Activated naive CD4-positive, alpha-beta T cell treated with anti-CD3 and anti-CD28 coated beads, Interleukin-2, amount 50 U/mL, for 16 hours (primary cell): ENCODE results near the gene ORM2.
"Not testable (repeated sequence)": the region's sequence is repeated elsewhere in the genome, so short reads cannot be mapped to it uniquely, and the experiment has no call there.

Source experiments
- DNase-seq: peaks from one replicate; pipeline ENCODE4 v3.0.0-alpha.2; 2020

ORM2 gene

DNA sequence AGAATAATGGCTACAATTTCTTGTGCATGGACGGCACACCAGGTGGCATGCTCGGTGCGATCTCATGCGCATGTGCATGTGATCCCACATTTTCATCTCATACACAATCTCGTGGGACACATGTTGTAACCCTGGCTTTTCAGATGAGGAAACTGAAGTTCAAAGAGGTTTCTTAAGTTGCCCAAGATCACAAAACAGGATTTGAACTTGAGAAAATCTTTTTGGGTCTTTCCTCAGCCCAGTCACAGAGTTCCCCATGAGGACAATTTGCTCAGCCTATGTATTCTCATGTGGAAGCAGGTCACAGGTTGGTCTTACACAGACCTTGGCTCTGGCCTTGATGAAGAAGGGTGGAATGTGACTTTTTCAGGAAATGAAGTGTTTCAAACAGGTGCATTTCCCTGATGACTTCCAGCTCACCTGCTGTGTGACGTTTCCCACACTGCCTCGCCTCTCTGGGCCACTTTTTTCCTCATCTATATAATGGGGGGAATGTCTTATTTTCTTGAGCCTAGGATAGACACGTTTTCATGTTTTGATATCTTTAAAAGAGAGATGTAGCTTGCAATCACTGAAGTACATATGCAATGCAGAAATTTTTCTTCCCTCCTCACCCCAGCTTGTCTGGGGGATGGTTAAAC, 13.8 kb upstream of the ORM2 start:
- no peak for DNase-seq

DNA sequence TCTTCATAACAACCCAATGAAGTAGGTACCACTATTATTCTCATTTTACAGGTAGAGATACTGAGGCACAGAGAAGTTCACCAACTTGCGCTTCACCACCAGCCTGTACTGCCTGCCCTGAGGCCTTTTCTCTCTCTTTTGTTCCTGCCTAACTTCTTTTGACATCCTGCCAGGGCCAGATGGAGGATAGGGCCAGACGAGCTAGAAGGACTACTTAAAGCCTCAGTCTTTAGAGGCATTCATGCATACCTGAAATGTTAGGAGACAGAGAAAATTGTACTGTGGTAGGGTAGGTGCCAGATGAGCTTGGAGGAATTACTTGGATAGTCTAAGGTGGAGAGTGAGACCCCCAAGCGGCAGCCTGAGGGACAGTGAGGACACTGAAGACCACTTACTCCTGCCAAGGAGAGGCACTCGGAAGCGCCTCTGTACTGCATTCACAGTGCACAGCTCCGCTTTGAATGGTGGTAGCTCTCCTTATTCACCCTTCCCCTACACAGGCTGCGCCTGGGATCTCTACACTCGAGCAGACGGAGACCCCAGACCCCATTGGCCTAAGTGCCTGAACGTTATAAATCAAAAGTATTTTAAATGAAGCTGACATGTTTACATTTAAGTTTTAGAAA, 13.0 kb upstream of the ORM2 start:
- no peak for DNase-seq

DNA sequence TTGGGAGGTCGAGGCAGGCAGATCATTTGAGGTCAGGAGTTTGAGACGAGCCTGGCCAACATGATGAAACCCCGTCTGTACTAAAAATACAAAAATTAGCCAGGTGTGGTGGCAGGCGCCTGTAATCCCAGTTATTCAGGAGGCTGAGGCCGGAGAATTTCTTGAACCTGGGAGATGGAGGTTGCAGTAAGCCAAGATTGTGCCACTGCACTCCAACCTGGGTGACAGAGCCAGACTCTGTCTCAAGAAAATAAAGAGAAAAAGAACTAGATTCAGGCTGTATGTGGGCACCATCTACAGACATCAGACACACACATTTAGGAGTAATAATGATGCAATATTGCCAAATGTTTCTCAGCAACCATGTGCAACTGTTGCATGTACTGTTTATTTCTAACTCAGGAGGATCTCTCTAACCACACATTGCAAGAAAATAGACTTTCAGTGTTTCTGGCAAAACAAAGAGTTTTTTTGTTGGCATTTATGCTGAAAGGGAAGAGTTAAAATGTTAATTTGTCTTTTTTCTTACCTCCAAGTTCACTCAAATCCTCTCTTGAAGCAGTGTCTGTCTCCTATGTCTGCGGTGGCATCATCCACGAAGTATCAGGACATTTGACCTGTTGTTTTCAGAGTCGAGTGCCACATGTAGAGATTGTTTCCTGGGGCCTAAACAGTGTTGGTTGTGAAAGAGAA, 11.9 kb upstream of the ORM2 start:
- DNase-seq, result no peak

DNA sequence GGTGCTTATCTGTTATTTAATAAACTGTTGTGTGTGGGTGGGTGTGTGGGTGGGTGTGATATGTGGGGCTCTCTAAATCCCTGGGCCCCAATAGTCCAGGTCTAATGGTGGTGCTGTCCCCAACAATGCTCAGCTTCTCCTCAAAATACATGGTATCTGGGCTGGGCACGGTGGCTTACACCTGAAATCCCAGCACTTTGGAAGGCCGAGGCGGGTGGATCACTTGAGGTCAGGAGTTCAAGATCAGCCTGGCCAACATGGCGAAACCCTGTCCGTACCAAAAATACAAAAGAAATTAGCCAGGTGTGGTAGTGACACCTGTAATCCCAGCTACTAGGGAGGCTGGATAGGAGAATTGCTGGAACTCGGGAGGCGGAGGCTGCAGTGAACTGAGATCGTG, 11.3 kb upstream of the ORM2 start:
- no peak for DNase-seq

DNA sequence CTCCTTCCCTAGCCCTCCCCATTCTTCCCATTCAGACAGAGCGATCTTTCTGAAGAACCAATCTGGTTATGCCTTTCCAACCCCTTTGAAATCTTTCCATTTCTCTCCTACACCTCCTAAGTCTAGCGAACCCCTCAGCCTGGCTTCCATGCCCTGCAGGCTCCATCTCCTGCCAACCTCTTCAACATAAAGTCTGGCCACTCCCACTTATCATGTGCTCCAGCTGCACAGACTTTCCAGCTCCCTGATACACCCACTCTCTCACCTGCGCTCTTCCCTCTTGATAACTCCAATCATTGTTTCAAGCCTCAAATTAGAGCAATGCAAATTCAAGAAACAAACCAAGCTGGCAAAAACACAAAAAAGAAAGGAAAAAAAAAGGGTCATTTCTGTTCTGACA, 10.5 kb upstream of the ORM2 start:
- no peak for DNase-seq

DNA sequence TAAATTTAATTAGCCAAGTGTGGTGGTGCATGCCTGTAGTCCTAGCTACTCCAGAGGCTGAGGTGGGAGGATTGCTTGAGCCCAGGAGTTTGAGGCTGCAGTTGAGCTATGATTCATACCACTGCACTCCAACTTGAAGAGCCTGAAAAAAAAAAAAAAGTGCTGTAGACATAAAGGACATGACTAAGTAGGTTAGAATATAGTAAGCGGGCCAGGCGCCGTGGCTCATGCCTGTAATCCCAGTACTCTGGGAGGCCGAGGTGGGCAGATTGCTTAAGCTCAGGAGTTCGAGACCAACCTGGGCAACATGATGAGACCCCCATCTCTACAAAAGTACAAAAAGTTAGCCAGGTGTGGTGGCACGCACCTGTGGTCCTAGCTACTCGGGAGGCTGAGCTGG, 9.0 kb upstream of the ORM2 start:
- DNase-seq, result not testable (repeated sequence)

DNA sequence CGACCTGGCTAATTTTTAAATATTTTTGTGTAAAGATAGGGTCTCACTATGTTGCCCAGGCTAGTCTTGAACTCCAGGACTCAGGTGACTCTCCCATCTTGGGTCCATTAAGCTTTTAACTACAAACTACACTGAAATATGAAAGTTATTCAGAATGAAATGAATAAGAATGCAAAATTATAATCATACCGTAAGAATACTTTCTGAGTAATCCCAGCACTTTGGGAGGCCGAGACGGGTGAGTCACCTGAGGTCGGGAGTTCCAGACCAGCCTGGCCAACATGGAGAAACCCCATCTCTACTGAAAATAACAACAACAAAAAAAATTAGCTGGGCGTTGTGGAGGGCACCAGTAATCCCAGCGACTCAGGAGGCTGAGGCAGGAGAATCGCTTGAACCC, 7.9 kb upstream of the ORM2 start:
- no peak for DNase-seq

DNA sequence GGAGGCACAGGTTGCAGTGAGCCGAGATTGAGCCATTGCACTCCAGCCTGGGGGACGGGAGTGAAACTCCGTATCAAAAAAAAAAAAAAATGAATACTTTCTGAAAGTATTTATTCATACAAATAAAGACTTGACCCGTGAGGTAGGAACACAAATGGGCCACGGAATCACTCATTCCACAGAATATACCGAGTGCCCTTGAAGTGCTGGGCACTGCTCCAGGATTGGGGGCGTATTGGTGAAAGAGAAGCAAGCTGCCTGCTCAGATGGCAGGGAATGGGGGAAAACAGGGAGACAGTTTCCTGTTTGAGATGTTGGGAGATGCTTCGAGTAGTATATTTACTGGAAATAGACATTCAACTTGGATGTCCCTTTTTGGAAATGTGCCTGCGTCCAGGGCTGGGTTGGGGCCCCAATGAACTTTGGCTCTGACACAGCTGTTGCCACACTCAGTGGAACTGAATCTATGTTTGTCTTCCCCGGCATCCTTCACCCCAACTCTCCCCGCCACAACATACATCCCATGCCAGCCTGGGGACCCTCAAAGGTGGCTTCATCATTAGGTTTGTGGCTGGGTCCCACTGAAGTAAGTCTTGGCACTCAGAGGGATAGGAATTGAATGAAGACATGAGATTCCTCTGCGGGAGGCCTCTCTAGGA, 7.4 kb upstream of the ORM2 start:
- DNase-seq, result not testable (repeated sequence)

DNA sequence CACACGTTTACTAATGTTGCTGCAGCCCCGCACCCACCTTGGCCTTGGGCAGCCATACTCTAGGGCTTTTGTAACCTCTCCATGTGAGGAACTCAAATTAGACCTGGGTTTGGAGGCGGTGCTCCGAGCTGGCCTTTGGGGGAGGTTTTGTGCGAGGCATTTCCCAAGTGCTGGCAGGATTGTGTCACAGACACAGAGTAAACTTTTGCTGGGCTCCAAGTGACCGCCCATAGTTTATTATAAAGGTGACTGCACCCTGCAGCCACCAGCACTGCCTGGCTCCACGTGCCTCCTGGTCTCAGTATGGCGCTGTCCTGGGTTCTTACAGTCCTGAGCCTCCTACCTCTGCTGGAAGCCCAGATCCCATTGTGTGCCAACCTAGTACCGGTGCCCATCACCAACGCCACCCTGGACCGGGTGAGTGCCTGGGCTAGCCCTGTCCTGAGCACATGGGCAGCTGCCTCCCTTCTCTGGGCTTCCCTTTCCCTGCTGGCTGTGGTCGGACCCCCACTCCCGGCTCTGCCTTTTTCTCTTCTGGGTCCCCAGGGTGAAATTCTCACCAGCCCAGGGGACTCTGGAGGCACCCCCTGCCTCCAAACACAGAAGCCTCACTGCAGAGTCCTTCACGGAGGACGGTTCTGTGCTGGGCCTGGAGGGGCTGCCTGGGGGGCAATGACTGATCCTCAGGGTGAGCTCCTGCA, 6.7 kb upstream of the ORM2 start, which contains the start of gene ORM1:
Gene ORM1, plus strand, starts transcription at position 268 of the 701 bp plus-strand sequence. Its CDS starts 36 bp downstream, at position 304.
- not testable (repeated sequence) for DNase-seq

DNA sequence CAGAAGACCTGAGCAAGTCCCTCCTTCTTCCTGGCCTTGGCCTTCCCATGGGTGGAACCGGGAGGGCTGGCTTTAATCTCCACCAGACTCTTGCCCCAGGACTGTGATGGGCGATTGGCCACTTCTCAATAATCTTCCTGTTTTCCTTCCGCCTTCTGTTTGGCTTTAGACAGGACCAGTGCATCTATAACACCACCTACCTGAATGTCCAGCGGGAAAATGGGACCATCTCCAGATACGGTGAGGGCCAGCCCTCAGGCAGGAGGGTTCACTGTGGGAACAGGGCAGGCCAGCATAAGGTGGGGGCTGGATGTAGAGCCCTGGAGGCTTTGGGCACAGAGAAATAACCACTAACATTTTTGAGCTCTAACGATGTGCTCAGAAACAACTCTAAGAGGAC, 5.8 kb upstream of the ORM2 start:
- not testable (repeated sequence) for DNase-seq

DNA sequence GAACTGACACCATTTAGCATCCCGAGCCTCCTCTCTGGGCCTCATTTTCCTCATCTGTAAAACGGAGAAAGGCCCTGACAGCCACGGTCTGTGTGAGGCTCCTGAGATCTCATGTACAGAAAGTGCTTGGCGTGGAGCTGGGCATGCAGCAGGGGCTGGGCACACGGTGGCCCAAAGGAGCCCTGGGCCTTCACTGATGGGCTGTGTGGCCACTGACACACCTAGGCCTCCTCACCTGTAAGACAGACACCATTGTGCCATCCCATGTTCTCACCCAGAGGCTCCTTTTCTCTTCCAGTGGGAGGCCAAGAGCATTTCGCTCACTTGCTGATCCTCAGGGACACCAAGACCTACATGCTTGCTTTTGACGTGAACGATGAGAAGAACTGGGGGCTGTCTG, 5.2 kb upstream of the ORM2 start:
- DNase-seq, result no peak

DNA sequence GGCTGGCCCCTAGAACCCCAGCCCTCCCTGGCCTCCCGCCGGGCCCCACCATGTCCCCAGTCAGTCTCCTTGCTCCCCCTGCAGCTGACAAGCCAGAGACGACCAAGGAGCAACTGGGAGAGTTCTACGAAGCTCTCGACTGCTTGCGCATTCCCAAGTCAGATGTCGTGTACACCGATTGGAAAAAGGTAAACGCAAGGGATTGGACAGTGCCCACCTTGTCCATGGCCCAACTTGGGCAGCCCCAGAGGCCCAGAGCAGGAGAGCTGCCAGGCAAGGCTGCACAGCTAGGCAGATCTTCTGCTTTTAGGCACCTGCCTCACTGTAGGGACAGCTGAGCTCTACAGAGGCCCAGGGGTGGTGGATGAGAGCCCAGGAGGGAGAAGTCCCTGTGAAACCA, 4.7 kb upstream of the ORM2 start:
- not testable (repeated sequence) for DNase-seq

DNA sequence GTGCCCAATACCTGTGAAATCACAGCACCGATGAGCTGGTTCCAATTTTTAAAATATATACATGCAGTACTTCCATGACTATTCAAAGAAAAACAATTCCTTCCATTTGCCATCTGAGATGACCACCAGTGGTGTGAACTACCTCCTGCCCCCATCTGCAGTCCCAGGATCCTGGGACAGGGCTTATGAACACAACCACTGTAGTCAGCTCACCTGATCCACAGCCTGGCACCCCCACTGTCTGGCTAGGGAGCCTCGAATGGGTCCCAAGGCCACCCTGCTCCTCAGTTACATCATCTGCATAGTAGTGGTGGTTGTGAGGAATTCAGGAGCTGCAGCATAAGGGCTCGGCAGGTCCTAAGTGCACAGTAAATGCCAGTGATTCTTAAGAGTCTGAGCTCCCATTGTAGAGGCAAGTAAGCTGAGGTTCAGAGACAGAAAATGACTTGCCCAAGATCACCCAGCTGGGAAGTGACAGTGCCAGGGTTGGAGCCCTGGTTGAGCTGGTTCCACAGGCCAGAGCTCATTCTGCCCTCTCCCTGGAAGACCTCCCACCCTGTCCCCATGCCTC, 3.9 kb upstream of the ORM2 start:
- DNase-seq, result not testable (repeated sequence)

DNA sequence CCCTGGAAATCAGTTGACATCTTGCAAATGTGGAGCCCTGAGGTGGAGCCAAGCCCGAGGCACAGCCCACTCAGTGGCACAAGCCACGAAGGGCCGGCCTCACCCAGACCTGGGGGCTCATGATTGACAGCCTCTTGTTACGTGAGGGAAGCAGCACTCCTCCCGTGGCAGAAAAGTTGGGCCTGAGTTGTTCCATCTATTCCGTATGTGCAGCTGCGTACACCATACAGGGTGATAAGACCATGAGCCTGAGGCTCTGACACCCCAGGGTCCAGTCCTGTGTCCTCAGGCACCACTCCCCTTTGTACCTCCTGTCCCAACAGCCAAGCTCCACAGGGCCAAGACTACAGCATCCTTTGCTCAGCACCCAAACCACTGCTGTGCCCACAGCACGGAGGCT, 1.9 kb upstream of the ORM2 start:
- DNase-seq, result no peak

DNA sequence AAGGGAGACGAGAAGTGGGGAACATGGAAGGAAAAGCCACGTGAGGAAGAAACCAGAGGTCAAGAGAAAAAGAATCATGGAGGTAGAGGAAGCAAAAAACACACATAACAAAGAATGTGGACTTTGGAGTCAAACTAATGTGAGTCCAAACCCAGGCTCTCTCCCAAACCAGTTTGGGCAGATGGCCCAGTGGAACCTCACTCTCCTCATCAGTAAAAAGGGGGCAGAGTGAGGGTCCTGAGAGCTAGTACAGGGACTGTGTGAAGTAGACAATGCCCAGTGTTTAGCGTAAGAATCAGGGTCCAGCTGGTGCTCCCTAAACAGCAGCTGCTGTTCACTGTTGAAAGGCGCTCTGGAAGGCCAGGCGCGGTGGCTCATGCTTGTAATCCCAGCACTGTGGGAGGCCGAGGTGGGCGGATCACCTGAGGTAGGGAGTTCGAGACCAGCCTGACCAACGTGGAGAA, 1.3 kb upstream of the ORM2 start:
- not testable (repeated sequence) for DNase-seq

DNA sequence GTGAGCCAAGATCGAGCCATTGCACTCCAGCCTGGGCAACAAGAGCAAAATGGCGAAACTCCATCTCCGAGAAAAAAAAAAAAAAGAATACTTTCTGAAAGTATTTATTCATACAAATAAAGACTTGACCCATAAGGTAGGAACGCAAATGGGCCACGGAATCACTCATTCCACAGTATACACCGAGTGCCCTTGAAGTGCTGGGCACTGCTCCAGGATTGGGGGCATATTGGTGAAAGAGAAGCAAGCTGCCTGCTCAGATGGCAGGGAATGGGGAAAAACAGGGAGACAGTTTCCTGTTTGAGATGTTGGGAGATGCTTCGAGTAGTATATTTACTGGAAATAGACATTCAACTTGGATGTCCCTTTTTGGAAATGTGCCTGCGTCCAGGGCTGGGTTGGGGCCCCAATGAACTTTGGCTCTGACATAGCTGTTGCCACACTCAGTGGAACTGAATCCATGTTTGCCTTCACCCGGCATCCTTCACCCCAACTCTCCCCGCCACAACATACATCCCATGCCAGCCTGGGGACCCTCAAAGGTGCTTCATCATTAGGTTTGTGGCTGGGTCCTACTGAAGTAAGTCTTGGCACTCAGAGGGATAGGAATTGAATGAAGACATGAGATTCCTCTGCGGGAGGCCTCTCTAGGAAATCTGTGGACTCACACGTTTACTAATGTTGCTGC, 588 bp upstream of the ORM2 start:
- DNase-seq, result not testable (repeated sequence)

DNA sequence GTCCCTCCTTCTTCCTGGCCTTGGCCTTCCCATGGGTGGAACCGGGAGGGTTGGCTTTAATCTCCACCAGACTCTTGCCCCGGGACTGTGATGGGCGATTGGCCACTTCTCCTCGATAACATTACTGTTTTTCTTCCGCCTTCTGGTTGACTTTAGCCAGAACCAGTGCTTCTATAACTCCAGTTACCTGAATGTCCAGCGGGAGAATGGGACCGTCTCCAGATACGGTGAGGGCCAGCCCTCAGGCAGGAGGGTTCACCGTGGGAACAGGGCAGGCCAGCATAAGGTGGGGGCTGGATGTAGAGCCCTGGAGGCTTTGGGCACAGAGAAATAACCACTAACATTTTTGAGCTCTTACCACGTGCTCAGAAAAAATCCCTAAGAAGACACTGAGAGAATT, 967 bp downstream of the ORM2 start:
- no peak for DNase-seq

DNA sequence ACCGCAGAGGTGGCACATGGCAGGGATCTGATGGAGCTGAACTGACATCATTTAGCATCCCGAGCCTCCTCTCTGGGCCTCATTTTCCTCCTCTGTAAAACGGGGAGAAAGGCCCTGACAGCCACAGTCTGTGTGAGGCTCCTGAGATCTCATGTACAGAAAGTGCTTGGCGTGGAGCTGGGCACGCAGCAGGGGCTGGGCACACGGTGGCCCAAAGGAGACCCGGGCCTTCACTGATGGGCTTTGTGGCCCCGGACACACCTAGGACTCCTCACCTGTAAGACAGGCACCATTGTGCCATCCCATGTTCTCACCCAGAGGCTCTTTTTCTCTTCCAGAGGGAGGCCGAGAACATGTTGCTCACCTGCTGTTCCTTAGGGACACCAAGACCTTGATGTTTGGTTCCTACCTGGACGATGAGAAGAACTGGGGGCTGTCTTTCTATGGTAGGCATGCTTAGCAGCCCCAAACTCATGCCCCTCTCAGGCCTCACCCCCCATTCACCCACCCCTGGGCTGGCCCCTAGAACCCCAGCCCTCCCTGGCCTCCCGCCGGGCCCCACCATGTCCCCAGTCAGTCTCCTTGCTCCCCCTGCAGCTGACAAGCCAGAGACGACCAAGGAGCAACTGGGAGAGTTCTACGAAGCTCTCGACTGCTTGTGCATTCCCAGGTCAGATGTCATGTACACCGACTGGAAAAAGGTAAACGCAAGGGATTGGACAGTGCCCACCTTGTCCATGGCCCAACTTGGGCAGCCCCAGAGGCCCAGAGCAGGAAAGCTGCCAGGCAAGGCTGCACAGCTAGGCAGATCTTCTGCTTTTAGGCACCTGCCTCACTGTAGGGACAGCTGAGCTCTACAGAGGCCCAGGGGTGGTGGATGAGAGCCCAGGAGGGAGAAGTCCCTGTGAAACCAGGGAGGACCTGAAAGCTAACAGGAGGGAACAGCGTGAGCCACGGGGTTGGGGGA, 1.8 kb downstream of the ORM2 start:
- not testable (repeated sequence) for DNase-seq

DNA sequence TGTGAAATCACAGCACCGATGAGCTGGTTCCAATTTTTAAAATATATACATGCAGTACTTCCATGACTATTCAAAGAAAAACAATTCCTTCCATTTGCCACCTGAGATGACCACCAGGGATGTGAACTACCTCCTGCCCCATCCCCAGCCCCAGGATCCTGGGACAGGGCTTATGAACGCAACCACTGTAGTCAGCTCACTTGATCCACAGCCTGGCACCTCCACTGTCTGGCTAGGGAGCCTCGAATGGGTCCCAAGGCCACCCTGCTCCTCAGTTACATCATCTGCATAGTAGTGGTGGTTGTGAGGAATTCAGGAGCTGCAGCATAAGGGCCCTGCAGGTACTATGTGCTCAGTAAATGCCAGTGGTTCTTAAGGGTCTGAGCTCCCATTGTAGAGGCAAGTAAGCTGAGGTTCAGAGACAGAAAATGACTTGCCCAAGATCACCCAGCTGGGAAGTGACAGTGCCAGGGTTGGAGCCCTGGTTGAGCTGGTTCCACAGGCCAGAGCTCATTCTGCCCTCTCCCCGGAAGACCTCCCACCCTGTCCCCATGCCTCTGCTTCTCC, 2.9 kb downstream of the ORM2 start:
- DNase-seq, result not testable (repeated sequence)

DNA sequence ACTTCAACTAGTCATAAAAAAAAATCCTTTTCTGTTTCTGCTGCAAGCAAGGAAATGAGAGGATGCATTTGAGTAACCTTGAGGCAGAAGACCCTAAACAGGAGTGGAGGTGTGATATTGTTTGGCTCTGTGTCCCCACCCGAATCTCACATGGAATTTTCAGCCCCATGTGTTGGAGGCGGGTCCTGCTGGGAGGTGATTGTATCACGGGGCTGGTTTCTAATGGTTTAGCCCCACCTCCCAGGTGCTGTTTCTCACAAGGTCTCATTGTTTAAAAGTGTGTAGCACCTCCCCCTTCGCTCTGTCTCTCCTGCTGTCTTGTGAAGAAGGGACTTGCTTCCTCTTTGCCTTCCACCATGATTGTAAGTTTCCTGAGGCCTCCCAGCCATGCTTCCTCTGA, 4.0 kb downstream of the ORM2 start:
- DNase-seq, result not testable (repeated sequence)
